ENCODE data around the gene MICALL1. TPM values are rescaled to one million over a fixed set of nuclear protein-coding genes. Genes with fewer than 3 reads are reported as not detected.

Gene MICALL1
- total and polyA plus RNA-seq, 10 donors = 3.8 to 29.4 (median 18.6) TPM

- Histone ChIP-seq H3K4me1 (peaks cover 0 to 20% (median 14%) of the 10 kb centered on the region in 6 donors), H3K27me3 (replicated peaks in 1 of 7) (no peaks in the 10 kb centered on the region), H3K9me3 (no peaks in the 10 kb centered on the region), H3K36me3 (peaks cover 4 to 100% (median 96%) of the 10 kb centered on the region in 6 donors), H3K27ac (no peak overlapping the region), H3K4me3 (no peak overlapping the region)
- 90 to 97% (median 95%) methylated on average over 6 of the region's 6 CpGs for WGBS, 5 donors
- intact Hi-C loops (cut with DNase I; ENCODE audit: low total_unique reads) = no loop called here
- no peak for TF ChIP-seq POLR2A (IDR thresholded peaks at IDR 0.05)
- TF ChIP-seq CTCF (IDR thresholded peaks at IDR 0.05 in 8 of 11, conservative IDR thresholded peaks at IDR 0.05 in 3 of 11) = no peak
- no peak for TF ChIP-seq POLR2AphosphoS5 (IDR thresholded peaks at IDR 0.05)
- no peak for DNase-seq
Observed at GRCh38 chr22:37865510-37865909, 40.6 kb upstream of the MICALL1 start.

GRCh38 chr22:37870273-37870672, 35.8 kb upstream of the MICALL1 start:
- intact Hi-C loops (cut with DNase I; ENCODE audit: low total_unique reads) = no loop called here
- Histone ChIP-seq H3K4me3 (no peak overlapping the region), H3K9me3 (no peaks in the 10 kb centered on the region), H3K36me3 (peaks cover 6 to 100% (median 98%) of the 10 kb centered on the region in 6 donors), H3K27me3 (replicated peaks in 1 of 7) (no peaks in the 10 kb centered on the region), H3K27ac (no peak overlapping the region), H3K4me1 (no peaks in the 10 kb centered on the region)
- no peak for TF ChIP-seq POLR2AphosphoS5 (IDR thresholded peaks at IDR 0.05)
- no peak for TF ChIP-seq POLR2A (IDR thresholded peaks at IDR 0.05)
- no peak for TF ChIP-seq CTCF (IDR thresholded peaks at IDR 0.05 in 8 of 11, conservative IDR thresholded peaks at IDR 0.05 in 3 of 11)
- no peak for DNase-seq
- 86 to 95% (median 93%) methylated on average over 7 of the region's 7 CpGs for WGBS, 5 donors

GRCh38 chr22:37880668-37881440, 25.2 kb upstream of the MICALL1 start:
- intact Hi-C loops (cut with DNase I; ENCODE audit: low total_unique reads) = no loop called here

More at GRCh38 chr22:37880668-37881440, 25.2 kb upstream of the MICALL1 start:
- 83 to 92% (median 88%) methylated on average over 6 of the region's 6 CpGs for WGBS, 5 donors
- Histone ChIP-seq H3K27me3 (replicated peaks in 1 of 7) (no peaks in the 10 kb centered on the region), H3K36me3 (peaks cover 14 to 100% (median 83%) of the 10 kb centered on the region in 6 donors), H3K4me1 (no peaks in the 10 kb centered on the region), H3K4me3 (no peak overlapping the region), H3K9me3 (no peaks in the 10 kb centered on the region), H3K27ac (no peak overlapping the region)
- no peak for DNase-seq
- TF ChIP-seq POLR2AphosphoS5 (IDR thresholded peaks at IDR 0.05) = no peak
- no peak for TF ChIP-seq CTCF (IDR thresholded peaks at IDR 0.05 in 8 of 11, conservative IDR thresholded peaks at IDR 0.05 in 3 of 11)
- no peak for TF ChIP-seq POLR2A (IDR thresholded peaks at IDR 0.05)

All from spleen (tissue), 11 donors.